GM12878 (cell line): ENCODE results near the gene UROC1. TPM values are rescaled to one million over a fixed set of nuclear protein-coding genes. Genes with fewer than 3 reads are reported as not detected.

Experiments
- ATAC-seq: fragments of 200-7000 bp; cut with Tn5 transposase; 3 replicates; pipeline ENCODE4 v1.9.1; 2020; ENCODE audit warnings: mild to moderate bottlenecking, moderate library complexity
- BruUV-seq: library from RNA; stranded (reverse); fragments of 400-500 nt; replicated peaks from 2 replicates; lab custom pipeline; 2021; lab: Mats Ljungman, UMichigan
- CTCF ChIA-PET: fragments of 300-600 bp; sonication (Branson Sonifier 250); formaldehyde crosslinking; extraction: SDS; loops from one replicate; lab custom pipeline; 2021; ENCODE audit warnings: inconsistent platforms; lab: Yijun Ruan, JAX
- POLR2A ChIA-PET: fragments of 350-600 bp; formaldehyde crosslinking; extraction: SDS; loops from one replicate; lab custom pipeline; 2021; ENCODE audit warnings: inconsistent platforms; lab: Charles Lee
- RAD21 ChIA-PET: fragments of 300-600 bp; sonication (Branson Sonifier 250); formaldehyde crosslinking; loops from one replicate; lab custom pipeline; 2023; ENCODE audit warnings: antibody characterized with exemption; ENCODE audit not compliant: unreplicated experiment; lab: Charles Lee
- SMC1A ChIA-PET: fragments of 300-600 bp; sonication (Branson Sonifier 250); formaldehyde crosslinking; loops from one replicate; lab custom pipeline; 2023; ENCODE audit not compliant: unreplicated experiment, uncharacterized antibody; lab: Charles Lee
- DNase-seq: peaks from one replicate; pipeline ENCODE4 v3.0.0-alpha.2; 2011; ENCODE audit warnings: low read depth, low spot score
- FAIRE-seq: peaks from 3 replicates; lab custom pipeline; 2011; peaks lifted over from hg19 to GRCh38; lab: Jason Lieb, UNC
- H2AFZ ChIP-seq: 2 replicates; pipeline ENCODE4 v1.6.0; 2011; ENCODE audit warnings: low read depth, low read length, control low read depth; ENCODE audit not compliant: control insufficient read depth
- H3K27ac ChIP-seq: 2 replicates; pipeline ENCODE4 v1.5.1; 2011; ENCODE audit warnings: control low read depth; ENCODE audit not compliant: control insufficient read depth, insufficient read depth
- H3K27me3 ChIP-seq, 2 experiments: replicated peaks in 1 of 2; 2 replicates each; pipeline versions ENCODE4 v1.6.0 to v1.6.1; 2011; ENCODE audit warnings: low read length in 1 of 2; ENCODE audit not compliant: control insufficient read depth in 2 of 2, insufficient read depth in 2 of 2
- H3K36me3 ChIP-seq, 2 experiments: 2 replicates each; pipeline ENCODE4 v1.5.1; 2011; ENCODE audit warnings: low read length in 1 of 2; ENCODE audit not compliant: control insufficient read depth in 2 of 2, insufficient read depth in 2 of 2
- H3K4me1 ChIP-seq: 2 replicates; pipeline ENCODE4 v1.6.1; 2011; ENCODE audit warnings: mild to moderate bottlenecking, low read length, moderate library complexity, mixed read lengths; ENCODE audit not compliant: control insufficient read depth, insufficient read depth
- H3K4me2 ChIP-seq: 2 replicates; pipeline ENCODE4 v1.6.0; 2011; ENCODE audit warnings: control low read depth; ENCODE audit not compliant: control insufficient read depth, insufficient read depth
- H3K4me3 ChIP-seq: fragments of 200-600 bp; sonication (generic); 2 replicates; pipeline ENCODE4 v1.5.1; 2016
- H3K79me2 ChIP-seq: 2 replicates; pipeline ENCODE4 v1.6.0; 2011; ENCODE audit warnings: low read length; ENCODE audit not compliant: control insufficient read depth, insufficient read depth
- H3K9ac ChIP-seq: 2 replicates; pipeline ENCODE4 v1.8.0; 2011; ENCODE audit warnings: low read length, control low read depth, mixed read lengths; ENCODE audit not compliant: control insufficient read depth, insufficient read depth
- H3K9me3 ChIP-seq: replicated peaks from 3 replicates; pipeline ENCODE4 v1.5.1; 2011; ENCODE audit warnings: mild to moderate bottlenecking, low read length; ENCODE audit not compliant: control insufficient read depth, insufficient read depth
- H4K20me1 ChIP-seq: 2 replicates; pipeline ENCODE4 v1.6.0; 2011; ENCODE audit not compliant: control insufficient read depth, insufficient read depth
- BCL3 ChIP-seq: IDR thresholded peaks from 2 replicates; pipeline ENCODE4 v1.6.1; 2011; ENCODE audit warnings: borderline replicate concordance, low read depth, mild to moderate bottlenecking, moderate library complexity, low read length; ENCODE audit not compliant: insufficient read depth, poor library complexity, severe bottlenecking
- E4F1 ChIP-seq: fragments of 450-650 bp; IDR thresholded peaks from 2 replicates; pipeline ENCODE4 v1.6.1; 2018; ENCODE audit warnings: borderline replicate concordance, mild to moderate bottlenecking; ENCODE audit not compliant: partially characterized antibody
- IKZF2 ChIP-seq, 2 experiments: fragments of 450-650 bp; IDR thresholded peaks; 2 replicates each; pipeline ENCODE4 v1.6.1; 2017; ENCODE audit warnings: mild to moderate bottlenecking in 2 of 2, moderate library complexity in 2 of 2
- IRF5 ChIP-seq: fragments of 450-650 bp; IDR thresholded peaks from 2 replicates; pipeline ENCODE4 v1.6.1; 2017; ENCODE audit warnings: borderline replicate concordance
- RELB ChIP-seq: fragments of 450-650 bp; IDR thresholded peaks from 2 replicates; pipeline ENCODE4 v1.6.1; 2017; ENCODE audit warnings: low read depth, mild to moderate bottlenecking, moderate library complexity
- SMAD5 ChIP-seq: IDR thresholded peaks from 2 replicates; pipeline ENCODE4 v1.6.1; 2016; ENCODE audit warnings: antibody characterized with exemption, low read depth
- SMARCA5 ChIP-seq: fragments of 450-650 bp; IDR thresholded peaks from 2 replicates; pipeline ENCODE4 v1.6.1; 2017; ENCODE audit warnings: mild to moderate bottlenecking
- ZSCAN29 ChIP-seq: fragments of 450-650 bp; IDR thresholded peaks from 2 replicates; pipeline ENCODE4 v1.6.1; 2017; ENCODE audit warnings: mild to moderate bottlenecking, moderate library complexity
- WGBS: methylation state at CpG from one replicate; pipeline ENCODE4 v1.1.6; 2016; ENCODE audit warnings: low lambda C conversion rate; ENCODE audit not compliant: insufficient replicate concordance, insufficient coverage; ENCODE audit errors: missing lambda C conversion rate; 5-methylcytosine and 5-hydroxymethylcytosine counted together
- in situ Hi-C: fragments of 300-500 bp; cut with MboI; formaldehyde crosslinking; loops from 9 replicates; pipeline ENCODE4 v1.14.3; 2018; ENCODE audit warnings: mixed read lengths
- intact Hi-C: fragments of 100-400 bp; cut with micrococcal nuclease; formaldehyde crosslinking; loops from one replicate; pipeline ENCODE4 v1.14.2; 2022; ENCODE audit not compliant: unreplicated experiment
- polyA plus RNA-seq, 11 experiments: library from polyadenylated mRNA; depleted of rRNA in 4 of 11; unstranded in 6 of 11; stranded (reverse) in 5 of 11; fragments of >200 nt; fragmentation: Nextera tagmentation in 4 of 11; fragmentation: Illumina TruSeq in 1 of 11; extraction: Ambion mirVana in 4 of 11; extraction: Trizol in 1 of 11; gene quantifications; 1 replicate in 1 of 11; 2 replicates in 10 of 11; pipeline versions ENCODE4 v1.2.1 to v1.2.3, GENCODE V29; 2011 to 2016; ENCODE audit warnings: inconsistent platforms in 2 of 11, missing spikeins in 2 of 11, low read depth in 1 of 11
- total RNA-seq, 4 experiments: library from RNA; depleted of rRNA in 3 of 4; stranded (reverse); fragments of >200 nt in 3 of 4; fragmentation: Illumina TruSeq in 1 of 4; extraction: Trizol in 1 of 4; gene quantifications; 2 replicates each; pipeline versions ENCODE4 v1.2.1 to v1.2.3, GENCODE V29; 2013 to 2021

Gene UROC1
- total and polyA plus RNA-seq, 10 of the 15 experiments (the other 5 are each of a cell fraction or from before 2014, with no cell fraction given): 0.04 TPM; not detected in 9

- CTCF ChIA-PET: no interaction called here
- POLR2A ChIA-PET: no interaction called here
- FAIRE-seq: no peak
- RAD21 ChIA-PET: no interaction called here
- Histone ChIP-seq H3K4me2 (no peak overlapping the region), H3K9me3 (no peaks in the 10 kb centered on the region), H3K4me3 (no peak overlapping the region), H3K27me3 (peaks cover 3 to 10% of the 10 kb centered on the region in 2 experiments; a peak in 3 of 4 replicates), H4K20me1 (no peaks in the 10 kb centered on the region), H3K4me1 (no peaks in the 10 kb centered on the region), H3K9ac (no peak overlapping the region), H3K36me3 (no peaks in the 10 kb centered on the region), H2AFZ (no peak overlapping the region), H3K79me2 (no peaks in the 10 kb centered on the region), H3K27ac (no peak overlapping the region)
- intact Hi-C loops: no loop called here
- WGBS: 46% methylated on average over 11 of the region's 11 CpGs
- no peak for TF ChIP-seq E4F1
- no peak for TF ChIP-seq BCL3
- TF ChIP-seq IRF5: no peak
- no peak for TF ChIP-seq ZSCAN29
- no peak for TF ChIP-seq RELB
- no peak for TF ChIP-seq IKZF2 (IDR thresholded peaks at IDR 0.05)
- TF ChIP-seq SMAD5: no peak
- no peak for TF ChIP-seq SMARCA5
- in situ Hi-C loops: no loop called here
- BruUV-seq: no TSS peak
- DNase-seq: no peak
- SMC1A ChIA-PET: no interaction called here
- no peak for ATAC-seq
These were observed 33.0 kb upstream of the UROC1 start for GRCh38 chr3:126550488-126551051.
